ENCODE data around the gene IL34.

IL34 gene

GRCh38 chr16:70598937-70599503 lies 47.3 kb upstream of the IL34 start:
- no peak for ATAC-seq
- TF ChIP-seq ARNTL (CRISPR knock-in tag; IDR thresholded peaks at IDR 0.05; ENCODE audit: borderline replicate concordance, low read depth) = no peak
- no peak for TF ChIP-seq POU6F1 (CRISPR knock-in tag; IDR thresholded peaks at IDR 0.05; ENCODE audit: borderline replicate concordance, low read depth)
- TF ChIP-seq OSR1 (CRISPR knock-in tag; IDR thresholded peaks at IDR 0.05) = no peak
- no peak for TF ChIP-seq CSRNP3 (CRISPR knock-in tag; IDR thresholded peaks at IDR 0.05)
- TF ChIP-seq SNAI2 (CRISPR knock-in tag; IDR thresholded peaks at IDR 0.05) = no peak
- no peak for TF ChIP-seq ZC3H10 (CRISPR knock-in tag; IDR thresholded peaks at IDR 0.05)
- no peak for TF ChIP-seq GLIS3 (CRISPR knock-in tag; IDR thresholded peaks at IDR 0.05)
- no peak for TF ChIP-seq ZNF565 (CRISPR knock-in tag; conservative IDR thresholded peaks at IDR 0.05; ENCODE audit: low read depth)
- no peak for TF ChIP-seq PATZ1 (CRISPR knock-in tag; IDR thresholded peaks at IDR 0.05; ENCODE audit: borderline replicate concordance)
- TF ChIP-seq TSHZ2 (CRISPR knock-in tag; IDR thresholded peaks at IDR 0.05) = no peak
- no peak for TF ChIP-seq TOX (CRISPR knock-in tag; IDR thresholded peaks at IDR 0.05; ENCODE audit: borderline replicate concordance)
- no peak for TF ChIP-seq TCF4 (CRISPR knock-in tag; IDR thresholded peaks at IDR 0.05; ENCODE audit: borderline replicate concordance)
- no peak for TF ChIP-seq ZNF8 (CRISPR knock-in tag; IDR thresholded peaks at IDR 0.05)
- TF ChIP-seq BACH2 (CRISPR knock-in tag; IDR thresholded peaks at IDR 0.05; ENCODE audit: borderline replicate concordance) = no peak
- no peak for TF ChIP-seq ESRRG (CRISPR knock-in tag; IDR thresholded peaks at IDR 0.05)
- TF ChIP-seq ZNF70 (CRISPR knock-in tag; IDR thresholded peaks at IDR 0.05) = no peak
- no peak for TF ChIP-seq ISL1 (CRISPR knock-in tag; IDR thresholded peaks at IDR 0.05)
- TF ChIP-seq CREB5 (CRISPR knock-in tag; IDR thresholded peaks at IDR 0.05; ENCODE audit: low read depth) = no peak
- TF ChIP-seq RARB (CRISPR knock-in tag; IDR thresholded peaks at IDR 0.05) = no peak

- no peak for TF ChIP-seq ISL1 (CRISPR knock-in tag; IDR thresholded peaks at IDR 0.05)
- TF ChIP-seq GLIS3 (CRISPR knock-in tag; IDR thresholded peaks at IDR 0.05) = no peak
- TF ChIP-seq BACH2 (CRISPR knock-in tag; IDR thresholded peaks at IDR 0.05; ENCODE audit: borderline replicate concordance) = no peak
- no peak for TF ChIP-seq TCF4 (CRISPR knock-in tag; IDR thresholded peaks at IDR 0.05; ENCODE audit: borderline replicate concordance)
- no peak for TF ChIP-seq ARNTL (CRISPR knock-in tag; IDR thresholded peaks at IDR 0.05; ENCODE audit: borderline replicate concordance, low read depth)
- TF ChIP-seq ZNF70 (CRISPR knock-in tag; IDR thresholded peaks at IDR 0.05) = no peak
- TF ChIP-seq OSR1 (CRISPR knock-in tag; IDR thresholded peaks at IDR 0.05) = no peak
- ATAC-seq = no peak
Measured at GRCh38 chr16:70600730-70601129, 45.6 kb upstream of the IL34 start.

Data from SK-N-SH treated with all-trans-retinoic acid at 6 μM for 48 hours (cell line).